ENCODE results near the gene STAM.

- no peak for TF ChIP-seq CTCF (conservative IDR thresholded peaks at IDR 0.05; ENCODE audit: low read length)
- TF ChIP-seq EZH2phosphoT487 (IDR thresholded peaks at IDR 0.05; ENCODE audit: borderline replicate concordance) = no peak
Measured at GRCh38 chr10:17703706-17704105, 59.8 kb downstream of the STAM start.

Measured in Loucy (cell line).